Measurements from ENCODE around the gene NBPF14.
"Not testable (repeated sequence)": the region's sequence is repeated elsewhere in the genome, so short reads cannot be mapped to it uniquely, and the experiment has no call there.

NBPF14 gene

GRCh38 chr1:148595911-148596310 lies at the start of gene NBPF14:
TSS of gene NBPF14 (minus strand) at chr1:148596011. CDS start at chr1:148595717, 294 bp downstream.
- intact Hi-C loops (cut with DNase I); DNase-seq: not testable (repeated sequence)

- peak in 6 of 10 donors; percentile 9 to 67 (median 23) for DNase-seq
- intact Hi-C loops (cut with DNase I) = not testable (repeated sequence)
Observed at GRCh38 chr1:148625451-148625850, 29.6 kb upstream of the NBPF14 start.

GRCh38 chr1:148618216-148618615 lies 22.4 kb upstream of the NBPF14 start:
- DNase-seq; intact Hi-C loops (cut with DNase I): not testable (repeated sequence)

GRCh38 chr1:148605266-148605665 lies 9.5 kb upstream of the NBPF14 start:
- DNase-seq = not testable (repeated sequence)

GRCh38 chr1:148595360-148595759 lies 451 bp downstream of the NBPF14 start:
- intact Hi-C loops (cut with DNase I); DNase-seq: not testable (repeated sequence)

More at GRCh38 chr1:148605266-148605665, 9.5 kb upstream of the NBPF14 start:
- intact Hi-C loops (cut with DNase I) = not testable (repeated sequence)

- intact Hi-C loops (cut with DNase I); DNase-seq: not testable (repeated sequence)
Observed at GRCh38 chr1:148591098-148591497, 4.7 kb downstream of the NBPF14 start.

GRCh38 chr1:148532158-148532557 lies 63.7 kb downstream of the NBPF14 start:
- DNase-seq = peak in 1 of 10 donors; percentile 14
- intact Hi-C loops (cut with DNase I) = not testable (repeated sequence)

GRCh38 chr1:148529101-148529567 lies 66.7 kb downstream of the NBPF14 start:
- peak in 8 of 10 donors; percentile 22 to 90 (median 27) for DNase-seq
- intact Hi-C loops (cut with DNase I) = not testable (repeated sequence)

GRCh38 chr1:148528591-148528990 lies 67.2 kb downstream of the NBPF14 start:
- intact Hi-C loops (cut with DNase I); DNase-seq: not testable (repeated sequence)

GRCh38 chr1:148526587-148526986 lies 69.2 kb downstream of the NBPF14 start:
- DNase-seq; intact Hi-C loops (cut with DNase I): not testable (repeated sequence)

GRCh38 chr1:148523205-148524144 lies 72.3 kb downstream of the NBPF14 start:
- intact Hi-C loops (cut with DNase I) = not testable (repeated sequence)
- peak in 1 of 10 donors; percentile 38 for DNase-seq

- intact Hi-C loops (cut with DNase I) = not testable (repeated sequence)
- peak; percentile 53 to 94 (median 67) for DNase-seq
Observed at GRCh38 chr1:148522561-148523204, 73.1 kb downstream of the NBPF14 start.

- DNase-seq = peak; percentile 64 to 98 (median 82)
- intact Hi-C loops (cut with DNase I) = not testable (repeated sequence)
Observed at GRCh38 chr1:148522072-148522471, 73.7 kb downstream of the NBPF14 start.

GRCh38 chr1:148514310-148514709 lies 81.5 kb downstream of the NBPF14 start:
- DNase-seq; intact Hi-C loops (cut with DNase I): not testable (repeated sequence)

GRCh38 chr1:148512571-148513184 lies 83.1 kb downstream of the NBPF14 start:
- DNase-seq = not testable (repeated sequence)

GRCh38 chr1:148493933-148494332 lies 101.9 kb downstream of the NBPF14 start:
- not testable (repeated sequence) for DNase-seq

More at GRCh38 chr1:148512571-148513184, 83.1 kb downstream of the NBPF14 start:
- intact Hi-C loops (cut with DNase I) = not testable (repeated sequence)

GRCh38 chr1:148483029-148483428 lies 112.8 kb downstream of the NBPF14 start, which contains the start of gene PPIAL4G:
TSS of gene PPIAL4G (minus strand) at chr1:148483302. CDS start at chr1:148483252, 50 bp downstream.
- DNase-seq = peak in 1 of 10 donors; percentile 31
- intact Hi-C loops (cut with DNase I) = not testable (repeated sequence)

More at GRCh38 chr1:148493933-148494332, 101.9 kb downstream of the NBPF14 start:
- intact Hi-C loops (cut with DNase I) = not testable (repeated sequence)

Measured in posterior cingulate gyrus (tissue), 11 donors.